ENCODE data around the gene DKK3.

GRCh38 chr11:12016246-12016645, 7.8 kb upstream of the DKK3 start:
- no peak for TF ChIP-seq CTCF (IDR thresholded peaks at IDR 0.05; ENCODE audit: borderline replicate concordance, extremely low read depth, low read length, poor library complexity, severe bottlenecking)
- TF ChIP-seq EZH2 (IDR thresholded peaks at IDR 0.05; ENCODE audit: borderline replicate concordance, low read depth, low read length, severe bottlenecking) = no peak
